Hematopoietic multipotent progenitor cell treated with erythropoietin and hydrocortisone succinate and interleukin-3 and kit ligand, for 4 days (in vitro differentiated cells): ENCODE data around the gene FUT8.

Source experiments
- DNase-seq: peaks from one replicate; pipeline ENCODE4 v3.0.0-alpha.2; 2015

The FUT8 gene

GRCh38 chr14:65783576-65783975 lies 371.0 kb downstream of the FUT8 start:
- no peak for DNase-seq

GRCh38 chr14:65784574-65784973 lies 372.0 kb downstream of the FUT8 start:
- DNase-seq = no peak

- no peak for DNase-seq
These were observed 374.9 kb downstream of the FUT8 start for GRCh38 chr14:65787461-65787860.

- no peak for DNase-seq
These were observed 376.3 kb downstream of the FUT8 start for GRCh38 chr14:65788876-65789275.

- DNase-seq = no peak
These were observed 376.8 kb downstream of the FUT8 start for GRCh38 chr14:65789363-65789762.

GRCh38 chr14:65790172-65790815 lies 377.8 kb downstream of the FUT8 start:
- no peak for DNase-seq

- DNase-seq = peak; percentile 56
These were observed 378.9 kb downstream of the FUT8 start for GRCh38 chr14:65791191-65791981.

- no peak for DNase-seq
These were observed 379.8 kb downstream of the FUT8 start for GRCh38 chr14:65792208-65792905.
